Measurements from ENCODE around the gene IL5RA. TPM values are rescaled to one million over a fixed set of nuclear protein-coding genes. Genes with fewer than 3 reads are reported as not detected.

Gene IL5RA
- polyA plus RNA-seq, 1 of the 3 experiments (the other 2 are of a cell fraction) = not detected

GRCh38 chr3:3081381-3082233 is 28.6 kb downstream of the IL5RA start:
- Histone ChIP-seq H3K9ac (no peak overlapping the region), H3K4me2 (no peak overlapping the region), H2AFZ (ENCODE audit: low read depth) (no peak overlapping the region), H3F3A (replicated peaks; ENCODE audit: insufficient read depth) (no peaks in the 10 kb centered on the region), H3K36me3 (replicated peaks in 1 of 2; ENCODE audit: control insufficient read depth in 1 of 2, insufficient read depth in 2 of 2, low read length in 1 of 2) (no peaks in the 10 kb centered on the region), H3K4me3 (ENCODE audit: low read depth in 2 of 2, low read length in 1 of 2) (no peak overlapping the region), H3K27me3 (ENCODE audit: insufficient read depth) (no peaks in the 10 kb centered on the region), H3K79me2 (ENCODE audit: insufficient read depth) (no peaks in the 10 kb centered on the region), H3K27ac (ENCODE audit: low read depth in 2 of 2, low read length in 1 of 2) (no peak overlapping the region), H3K4me1 (ENCODE audit: control insufficient read depth in 1 of 2, insufficient read depth in 2 of 2, low read depth in 1 of 2, low read length in 1 of 2) (no peaks in the 10 kb centered on the region), H4K20me1 (ENCODE audit: insufficient read depth) (no peaks in the 10 kb centered on the region), H3K9me3 (no peaks in the 10 kb centered on the region), H3K9me2 (no peaks in the 10 kb centered on the region)
- ChIA-PET POLR2A (no interaction called here), CTCF (no interaction called here)
- no peak for DNase-seq
- TF ChIP-seq, protein P1, sequence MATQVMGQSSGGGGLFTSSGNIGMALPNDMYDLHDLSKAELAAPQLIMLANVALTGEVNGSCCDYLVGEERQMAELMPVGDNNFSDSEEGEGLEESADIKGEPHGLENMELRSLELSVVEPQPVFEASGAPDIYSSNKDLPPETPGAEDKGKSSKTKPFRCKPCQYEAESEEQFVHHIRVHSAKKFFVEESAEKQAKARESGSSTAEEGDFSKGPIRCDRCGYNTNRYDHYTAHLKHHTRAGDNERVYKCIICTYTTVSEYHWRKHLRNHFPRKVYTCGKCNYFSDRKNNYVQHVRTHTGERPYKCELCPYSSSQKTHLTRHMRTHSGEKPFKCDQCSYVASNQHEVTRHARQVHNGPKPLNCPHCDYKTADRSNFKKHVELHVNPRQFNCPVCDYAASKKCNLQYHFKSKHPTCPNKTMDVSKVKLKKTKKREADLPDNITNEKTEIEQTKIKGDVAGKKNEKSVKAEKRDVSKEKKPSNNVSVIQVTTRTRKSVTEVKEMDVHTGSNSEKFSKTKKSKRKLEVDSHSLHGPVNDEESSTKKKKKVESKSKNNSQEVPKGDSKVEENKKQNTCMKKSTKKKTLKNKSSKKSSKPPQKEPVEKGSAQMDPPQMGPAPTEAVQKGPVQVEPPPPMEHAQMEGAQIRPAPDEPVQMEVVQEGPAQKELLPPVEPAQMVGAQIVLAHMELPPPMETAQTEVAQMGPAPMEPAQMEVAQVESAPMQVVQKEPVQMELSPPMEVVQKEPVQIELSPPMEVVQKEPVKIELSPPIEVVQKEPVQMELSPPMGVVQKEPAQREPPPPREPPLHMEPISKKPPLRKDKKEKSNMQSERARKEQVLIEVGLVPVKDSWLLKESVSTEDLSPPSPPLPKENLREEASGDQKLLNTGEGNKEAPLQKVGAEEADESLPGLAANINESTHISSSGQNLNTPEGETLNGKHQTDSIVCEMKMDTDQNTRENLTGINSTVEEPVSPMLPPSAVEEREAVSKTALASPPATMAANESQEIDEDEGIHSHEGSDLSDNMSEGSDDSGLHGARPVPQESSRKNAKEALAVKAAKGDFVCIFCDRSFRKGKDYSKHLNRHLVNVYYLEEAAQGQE (IDR thresholded peaks at IDR 0.05; ENCODE audit: low read depth, low read length) = no peak
- TF ChIP-seq, protein P2, sequence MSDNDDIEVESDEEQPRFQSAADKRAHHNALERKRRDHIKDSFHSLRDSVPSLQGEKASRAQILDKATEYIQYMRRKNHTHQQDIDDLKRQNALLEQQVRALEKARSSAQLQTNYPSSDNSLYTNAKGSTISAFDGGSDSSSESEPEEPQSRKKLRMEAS (IDR thresholded peaks at IDR 0.05; ENCODE audit: low read depth) = no peak
- TF ChIP-seq, protein P3, sequence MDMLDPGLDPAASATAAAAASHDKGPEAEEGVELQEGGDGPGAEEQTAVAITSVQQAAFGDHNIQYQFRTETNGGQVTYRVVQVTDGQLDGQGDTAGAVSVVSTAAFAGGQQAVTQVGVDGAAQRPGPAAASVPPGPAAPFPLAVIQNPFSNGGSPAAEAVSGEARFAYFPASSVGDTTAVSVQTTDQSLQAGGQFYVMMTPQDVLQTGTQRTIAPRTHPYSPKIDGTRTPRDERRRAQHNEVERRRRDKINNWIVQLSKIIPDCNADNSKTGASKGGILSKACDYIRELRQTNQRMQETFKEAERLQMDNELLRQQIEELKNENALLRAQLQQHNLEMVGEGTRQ (IDR thresholded peaks at IDR 0.05; ENCODE audit: borderline replicate concordance, low read depth, low read length) = no peak
- no peak for TF ChIP-seq RAD21 (IDR thresholded peaks at IDR 0.05; ENCODE audit: low read length)
- TF ChIP-seq FOXJ3 (CRISPR knock-in tag; IDR thresholded peaks at IDR 0.05) = no peak
- TF ChIP-seq SIN3A (IDR thresholded peaks at IDR 0.05; ENCODE audit: borderline replicate concordance, low read depth, low read length) = no peak
- no peak for TF ChIP-seq MXI1 (IDR thresholded peaks at IDR 0.05; ENCODE audit: low read depth, low read length)
- no peak for TF ChIP-seq CTCF (IDR thresholded peaks at IDR 0.05)
- TF ChIP-seq IRF3 (IDR thresholded peaks at IDR 0.05; ENCODE audit: low read depth, low read length) = no peak
- TF ChIP-seq FOXM1 (IDR thresholded peaks at IDR 0.05; ENCODE audit: low read depth) = no peak
- no peak for TF ChIP-seq GABPA (IDR thresholded peaks at IDR 0.05; ENCODE audit: low read depth)
- no peak for TF ChIP-seq TAF1 (IDR thresholded peaks at IDR 0.05; ENCODE audit: borderline replicate concordance, low read depth, low read length)
- TF ChIP-seq PBX3 (IDR thresholded peaks at IDR 0.05) = no peak
- WGBS (ENCODE audit: low lambda C conversion rate) = 42% methylated on average over 9 of the region's 9 CpGs
